Stimulated activated CD4-positive, alpha-beta T cell treated with anti-CD3 and anti-CD28 coated beads, Interleukin-4, amount 100 ng/mL, for 48 hours (primary cell): ENCODE results near the gene DCAF4.

Experiments
- DNase-seq, 2 donors: peaks; one replicate each; pipeline ENCODE4 v3.0.0-alpha.2; 2020; ENCODE audit warnings: low read depth in 2 of 2

The DCAF4 gene

DNA sequence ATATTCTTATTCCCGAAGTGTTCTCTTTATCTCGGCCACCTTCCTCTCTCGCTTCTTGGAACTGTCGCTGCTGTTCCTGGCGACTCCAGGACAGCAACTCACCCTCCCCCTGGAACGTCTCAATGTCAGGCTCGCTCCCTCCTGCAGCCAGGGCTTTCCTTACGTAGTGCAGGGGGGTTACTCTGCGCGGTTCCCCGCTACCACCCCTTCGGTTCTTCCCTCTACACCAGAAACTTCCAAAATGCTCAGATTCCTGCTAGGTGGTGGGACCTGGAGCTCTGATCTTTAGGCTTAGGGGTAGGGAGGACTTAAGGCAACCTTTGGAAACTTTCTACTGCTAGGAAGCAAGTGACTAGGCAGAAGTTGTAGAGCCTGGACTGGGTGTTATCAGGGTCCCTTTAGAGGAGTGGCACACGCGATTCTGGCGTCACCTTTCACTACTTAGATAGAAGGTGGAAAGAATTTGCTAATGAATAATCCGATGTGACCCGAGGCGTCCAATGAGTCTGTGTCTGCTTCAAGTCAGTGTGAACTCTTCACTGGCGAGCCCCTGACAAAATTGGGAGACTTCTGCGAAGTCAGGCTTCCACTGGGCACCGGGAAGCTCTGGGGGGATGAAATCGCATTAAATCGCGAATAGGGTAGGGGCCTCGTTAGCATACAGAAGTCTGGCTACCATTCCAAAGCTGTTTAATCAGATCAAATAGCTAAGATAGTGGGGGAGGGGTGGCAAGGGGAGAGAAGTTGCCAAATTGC lies 31.5 kb upstream of the DCAF4 start:
- DNase-seq = no peak

DNA sequence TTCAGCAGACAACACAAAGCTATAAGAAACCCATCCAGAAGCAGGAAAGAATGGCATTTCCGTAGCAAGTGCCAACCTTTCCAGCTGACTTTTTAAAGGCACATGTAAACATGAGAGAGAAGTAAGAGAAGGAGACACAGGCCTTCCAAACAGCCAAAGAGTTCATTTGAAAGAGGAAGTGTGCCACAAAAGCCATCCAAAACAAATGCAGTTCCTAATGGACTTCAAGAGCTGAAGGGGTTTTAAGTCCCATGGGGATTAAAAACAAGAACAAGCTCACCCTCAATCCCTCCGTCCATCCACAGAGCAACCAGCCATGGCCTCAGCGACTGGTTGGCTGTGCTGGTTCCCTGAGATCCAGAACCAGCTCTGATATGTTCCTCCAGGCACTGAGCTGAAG lies 27.8 kb upstream of the DCAF4 start:
- no peak for DNase-seq

DNA sequence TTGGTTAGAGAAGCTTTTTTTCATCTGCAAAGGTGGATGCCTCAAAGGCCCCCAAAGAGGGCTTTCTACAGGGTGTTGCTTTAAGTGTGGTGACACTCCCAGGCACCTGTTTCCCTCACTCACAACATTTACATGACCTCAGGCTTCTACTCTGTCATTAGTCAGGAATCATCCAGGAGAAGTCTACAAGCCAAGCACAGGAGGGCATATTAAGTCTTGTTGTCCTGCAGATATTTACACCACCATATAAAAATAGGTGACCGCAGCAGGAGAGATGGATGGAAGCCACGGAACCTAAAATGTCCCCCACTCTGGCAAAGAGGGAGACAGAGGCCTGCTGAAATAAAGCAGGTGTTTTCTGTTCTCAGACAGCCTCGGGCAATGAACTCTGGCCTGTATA lies 24.9 kb upstream of the DCAF4 start:
- DNase-seq = no peak

DNA sequence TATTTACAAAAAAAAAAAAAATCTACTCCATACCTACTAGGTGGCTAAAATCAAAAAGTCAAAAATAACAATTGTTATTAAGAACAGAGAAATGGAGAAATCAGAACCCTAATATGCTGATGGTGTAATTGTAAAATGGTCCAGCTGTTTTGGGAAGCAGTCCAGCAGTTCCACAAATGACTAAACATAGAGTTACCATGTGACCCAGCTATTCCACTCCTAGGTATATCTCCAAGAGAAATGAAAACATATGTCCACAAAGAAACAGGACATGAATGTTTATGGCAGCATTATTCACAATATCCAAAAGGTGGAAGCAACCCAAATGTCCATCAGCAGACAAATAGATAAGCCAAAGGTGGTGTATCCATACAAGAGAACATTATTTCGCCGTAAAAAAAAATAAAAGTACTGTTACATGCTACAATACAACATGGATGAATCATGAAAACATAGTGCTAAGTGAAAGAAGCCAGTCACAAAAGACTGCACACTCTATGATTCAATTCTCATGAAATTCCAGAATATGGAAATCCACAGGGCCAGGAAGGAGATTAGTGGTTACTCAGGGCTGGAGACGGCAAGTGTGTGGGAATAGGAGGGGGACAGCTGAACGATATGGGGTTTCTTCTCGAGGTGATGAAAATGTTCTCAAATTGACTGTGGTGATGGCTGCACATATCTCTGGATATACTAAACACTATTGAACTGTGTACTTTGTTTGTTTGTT lies 23.3 kb upstream of the DCAF4 start:
- no peak for DNase-seq

DNA sequence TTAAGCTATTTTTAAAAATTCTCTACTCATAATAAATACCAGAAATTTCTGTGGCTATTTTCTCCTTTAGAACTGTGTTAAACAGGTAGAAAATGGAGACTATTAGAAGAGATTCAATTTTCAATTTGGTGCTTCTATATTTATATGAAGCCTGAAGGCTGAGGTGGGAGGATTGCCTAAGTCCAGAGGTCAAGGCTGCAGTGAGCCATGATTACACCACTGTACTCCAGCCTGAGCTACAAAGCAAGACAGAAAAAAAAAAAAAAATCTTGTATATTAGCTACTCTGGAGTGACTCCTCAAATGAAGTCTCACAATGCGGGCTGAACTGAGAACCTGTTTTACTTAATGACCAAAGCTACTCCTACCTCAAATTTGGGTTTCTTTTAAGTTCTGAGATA lies 22.5 kb upstream of the DCAF4 start:
- no peak for DNase-seq

DNA sequence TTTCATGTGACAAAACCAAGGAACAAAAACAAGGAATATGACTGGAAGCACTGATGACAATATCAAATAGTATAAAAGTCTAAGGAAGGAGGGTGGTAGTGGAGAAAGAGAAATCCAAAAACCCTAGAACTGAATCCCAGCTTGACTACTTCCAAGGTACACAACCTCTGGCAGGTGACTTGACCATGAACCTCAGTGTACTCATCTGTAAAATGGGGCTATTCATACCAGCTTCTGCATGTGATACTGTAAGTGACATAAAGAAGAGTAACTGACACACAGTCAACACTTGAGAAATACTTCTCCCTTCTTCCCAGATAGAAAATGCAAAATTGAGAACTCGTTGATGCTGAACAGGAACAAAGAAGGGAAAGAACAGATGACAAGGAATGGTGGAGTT lies 22.0 kb upstream of the DCAF4 start:
- no peak for DNase-seq

DNA sequence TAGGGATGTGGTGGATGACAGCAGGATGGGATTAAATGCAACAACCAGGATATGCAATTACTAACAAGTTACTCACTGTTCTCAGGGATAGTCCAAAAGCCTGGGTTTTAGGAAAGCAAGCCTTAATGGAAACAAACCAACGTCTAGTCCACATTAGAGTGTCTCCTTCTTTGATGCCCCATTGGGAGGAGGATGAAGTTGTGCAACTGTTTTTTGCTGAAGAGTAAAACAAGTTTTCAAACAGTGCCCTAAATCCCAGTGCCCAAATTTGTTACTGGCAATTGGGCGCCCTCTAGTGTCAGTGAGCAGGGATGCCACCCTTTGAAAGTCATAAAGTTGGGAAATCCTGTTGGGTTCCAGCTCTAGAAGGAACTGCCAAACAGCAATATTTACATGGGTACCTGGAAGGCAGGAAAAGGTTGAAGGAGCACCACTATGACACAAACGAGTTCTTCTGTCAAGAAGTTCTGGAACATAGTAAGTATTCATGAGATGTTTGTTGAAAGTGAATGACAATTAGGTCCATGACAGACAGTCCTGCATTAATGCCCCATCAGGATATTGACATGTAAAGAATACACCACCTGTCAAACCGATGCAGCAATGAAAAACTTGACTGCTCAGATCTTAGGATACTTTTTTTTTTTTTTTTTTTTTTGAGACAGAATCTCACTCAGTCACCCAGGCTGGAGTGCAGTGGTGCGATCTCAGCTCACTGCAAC lies 21.3 kb upstream of the DCAF4 start:
- DNase-seq = peak in 1 of 2 donors; percentile 38

DNA sequence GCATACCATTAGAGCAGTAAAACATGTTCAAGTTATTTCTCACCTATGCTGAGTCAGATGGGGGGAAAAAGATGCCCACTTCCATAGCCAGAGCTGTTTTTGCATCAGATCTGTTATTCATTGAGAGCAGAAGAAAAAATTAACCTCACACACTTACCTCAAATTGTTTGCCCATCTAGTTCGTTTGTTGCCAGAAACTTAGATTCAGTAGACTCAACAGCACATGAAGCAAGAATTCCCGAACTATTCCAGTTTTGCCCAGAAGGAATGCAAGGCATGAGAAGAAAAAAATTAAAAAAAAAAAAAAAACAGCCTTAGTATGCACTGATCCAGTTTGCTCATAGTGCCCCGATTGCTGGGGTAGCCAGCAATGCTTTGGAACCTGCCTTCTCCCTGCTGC lies 19.9 kb upstream of the DCAF4 start:
- no peak for DNase-seq

DNA sequence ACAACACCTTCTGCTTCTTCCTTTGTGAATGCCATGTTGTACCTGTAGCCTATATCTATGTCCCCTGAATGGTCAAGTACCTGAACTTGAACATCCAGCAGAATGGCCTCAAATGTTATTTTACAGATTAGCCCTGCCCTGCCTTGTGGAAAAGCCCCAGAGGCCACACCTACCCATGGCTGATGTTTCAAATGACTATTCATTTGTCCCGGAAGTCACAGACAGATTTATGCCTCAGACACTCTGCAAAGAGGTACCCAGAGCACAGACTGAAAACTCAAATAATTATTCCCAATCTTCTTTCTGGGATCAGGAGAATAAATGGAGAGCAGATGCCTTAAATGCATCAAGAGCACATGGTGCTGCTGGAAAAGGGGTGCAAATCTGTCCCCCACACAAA lies 19.4 kb upstream of the DCAF4 start:
- no peak for DNase-seq

DNA sequence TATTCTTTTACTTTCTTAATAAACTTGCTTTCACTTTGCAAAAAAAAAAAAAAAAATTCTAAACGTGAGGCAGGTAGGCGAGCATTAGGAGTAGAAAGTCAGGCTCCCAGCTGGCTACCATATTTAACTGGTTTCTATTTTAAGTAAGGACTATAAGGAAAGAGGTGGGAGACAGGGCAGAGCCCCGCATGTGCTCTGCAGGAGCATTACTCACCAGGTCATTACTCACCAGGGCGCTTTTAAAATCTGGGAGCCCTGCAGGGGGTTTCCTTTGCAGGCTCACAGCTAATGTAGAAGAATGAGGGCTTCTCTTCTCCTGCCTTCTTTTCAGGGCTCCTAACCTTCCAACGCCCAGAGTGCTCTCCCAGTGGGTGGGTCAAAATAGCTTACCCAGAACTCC lies 18.4 kb upstream of the DCAF4 start:
- no peak for DNase-seq

DNA sequence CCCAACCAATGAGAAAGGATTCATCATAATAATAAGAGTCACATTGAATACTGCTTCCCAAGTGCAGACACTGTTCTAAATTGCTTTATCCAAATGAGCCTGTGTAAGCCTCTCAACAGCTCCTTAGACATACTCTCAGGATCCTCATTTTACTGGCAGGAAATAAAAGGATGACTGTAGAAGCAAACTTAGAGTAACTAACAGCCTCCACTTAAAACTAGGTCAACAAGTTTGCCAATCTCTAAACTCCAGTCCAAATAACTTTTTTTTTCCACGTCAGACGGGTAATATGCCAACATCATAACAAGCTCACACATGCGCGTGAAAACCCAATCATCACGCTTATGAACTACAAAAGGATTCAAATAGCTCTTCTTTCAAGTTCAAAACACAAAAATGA lies 17.1 kb upstream of the DCAF4 start:
- no peak for DNase-seq

DNA sequence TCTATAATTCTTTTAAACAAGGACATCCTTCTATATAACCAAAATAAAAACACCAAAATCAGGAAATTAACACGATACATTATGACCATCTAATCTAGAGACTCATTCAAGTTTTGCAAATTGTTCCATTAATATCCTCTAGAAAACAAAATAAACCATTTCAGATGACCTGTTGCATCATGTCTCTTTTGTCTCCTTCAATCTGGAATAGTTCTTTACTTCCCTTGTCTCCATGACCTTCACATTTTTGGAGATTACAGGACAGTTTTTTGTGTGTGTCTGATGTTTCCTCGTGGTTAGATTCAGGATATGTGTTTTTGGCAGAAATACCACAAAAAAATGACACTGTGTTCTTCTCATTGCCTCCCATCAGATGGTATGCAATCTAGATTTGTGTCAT lies 12.5 kb upstream of the DCAF4 start:
- no peak for DNase-seq

DNA sequence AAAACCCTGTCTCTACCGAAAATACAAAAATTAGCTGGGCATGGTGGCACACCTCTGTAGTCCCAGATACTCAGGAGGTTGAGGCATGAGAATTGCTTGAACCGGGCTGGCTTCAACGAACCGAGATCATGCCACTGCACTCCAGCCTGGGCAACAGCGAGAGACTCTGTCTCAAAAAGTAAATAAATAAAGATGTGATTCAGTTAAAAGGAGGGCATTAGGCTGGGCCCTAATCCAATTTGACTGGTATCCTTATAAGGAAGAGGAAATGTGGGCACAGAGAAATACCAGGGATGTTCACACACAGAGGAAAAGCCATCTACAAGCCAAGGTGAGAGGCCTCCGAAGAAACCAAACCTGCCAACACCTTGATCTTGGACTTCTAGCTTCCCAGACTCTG lies 10.1 kb upstream of the DCAF4 start:
- DNase-seq = no peak

DNA sequence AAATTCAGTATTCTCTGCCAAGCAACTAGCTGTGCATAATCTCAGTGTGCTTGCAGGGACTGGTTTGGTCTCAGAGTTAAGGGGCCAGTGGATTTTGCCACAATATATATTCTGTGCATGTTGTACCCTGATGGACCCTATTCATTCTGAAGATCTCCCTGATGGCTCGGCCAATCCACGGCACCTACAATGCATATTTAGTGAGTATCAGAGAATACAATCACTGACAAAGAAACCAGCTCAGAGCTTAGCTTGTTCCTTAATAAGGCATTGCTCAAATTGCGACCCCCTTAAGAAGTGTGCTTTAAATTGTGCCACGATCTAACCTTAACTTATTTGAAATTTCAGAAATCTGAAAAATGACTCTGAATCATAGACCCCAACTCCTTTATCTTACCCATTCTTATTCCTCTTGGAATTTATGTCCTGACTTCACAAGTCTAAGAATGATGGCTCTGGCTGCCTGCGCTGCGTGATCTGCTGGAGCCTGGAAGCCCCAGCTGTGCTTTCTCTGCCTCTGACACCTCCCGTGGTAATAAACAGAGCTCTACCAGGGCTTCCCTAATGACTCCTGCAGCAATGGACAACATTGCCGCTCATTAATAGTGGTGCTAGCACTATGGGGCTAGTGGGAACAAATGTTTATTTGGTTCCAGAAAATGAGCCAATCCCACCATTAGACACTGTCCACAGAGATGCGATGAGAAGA lies 9.0 kb upstream of the DCAF4 start:
- DNase-seq = no peak

DNA sequence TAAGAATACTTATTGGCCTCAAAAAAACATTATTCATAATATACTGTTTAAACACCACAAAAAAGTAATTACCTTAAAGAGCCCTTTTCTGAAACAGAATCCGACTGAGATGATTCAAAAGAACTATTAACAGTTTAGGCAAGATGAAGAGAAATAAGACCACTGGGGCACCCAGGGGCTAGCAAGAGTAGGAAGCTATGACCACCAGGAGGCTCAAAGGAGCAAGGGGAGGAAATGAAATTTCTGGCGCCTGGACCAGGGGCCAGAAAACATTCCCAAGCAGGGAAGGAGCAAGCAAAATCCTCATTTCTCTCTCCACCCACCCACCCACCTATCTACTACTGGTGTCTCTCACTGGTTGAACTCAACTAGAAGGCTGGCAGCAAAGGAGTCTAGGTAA lies 6.3 kb upstream of the DCAF4 start:
- DNase-seq = no peak

DNA sequence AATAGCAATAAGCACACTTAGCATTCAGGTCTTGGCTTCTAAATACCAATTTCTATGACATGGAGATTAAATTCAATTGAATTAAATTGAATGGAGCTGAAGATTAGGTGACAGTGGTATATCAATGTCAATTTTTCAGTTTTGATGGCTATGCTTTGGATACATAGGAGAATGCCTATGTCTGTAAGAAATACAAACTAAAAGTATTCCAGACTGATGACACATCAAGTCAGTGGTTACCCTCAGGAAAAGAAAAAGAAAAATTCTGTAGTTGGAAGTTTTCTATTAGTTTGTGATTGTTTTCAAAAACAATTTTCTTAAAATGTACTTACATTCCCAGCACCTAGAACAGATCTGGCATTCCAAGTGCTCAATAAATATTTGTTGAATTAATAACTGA lies 4.9 kb upstream of the DCAF4 start:
- DNase-seq = no peak

DNA sequence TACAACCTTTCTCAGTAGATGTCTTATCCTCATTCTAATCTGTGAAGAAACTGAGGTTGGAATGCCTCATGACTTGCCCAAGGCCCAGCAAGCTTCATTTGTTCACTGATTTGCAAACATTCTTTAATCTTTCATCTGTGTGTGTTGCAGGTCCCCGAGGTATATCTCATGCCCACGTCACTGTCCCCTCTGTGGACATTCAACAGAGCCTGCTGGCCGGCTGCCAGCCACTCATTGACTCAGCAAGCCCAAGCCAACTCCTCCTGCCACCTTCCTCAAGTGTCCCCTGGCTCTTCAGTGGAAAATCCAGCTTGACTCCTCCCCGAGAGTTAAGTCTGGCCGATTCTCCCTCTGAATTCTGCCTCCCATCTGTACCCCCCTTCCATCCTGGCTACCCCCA lies 1.9 kb upstream of the DCAF4 start:
- DNase-seq = no peak

DNA sequence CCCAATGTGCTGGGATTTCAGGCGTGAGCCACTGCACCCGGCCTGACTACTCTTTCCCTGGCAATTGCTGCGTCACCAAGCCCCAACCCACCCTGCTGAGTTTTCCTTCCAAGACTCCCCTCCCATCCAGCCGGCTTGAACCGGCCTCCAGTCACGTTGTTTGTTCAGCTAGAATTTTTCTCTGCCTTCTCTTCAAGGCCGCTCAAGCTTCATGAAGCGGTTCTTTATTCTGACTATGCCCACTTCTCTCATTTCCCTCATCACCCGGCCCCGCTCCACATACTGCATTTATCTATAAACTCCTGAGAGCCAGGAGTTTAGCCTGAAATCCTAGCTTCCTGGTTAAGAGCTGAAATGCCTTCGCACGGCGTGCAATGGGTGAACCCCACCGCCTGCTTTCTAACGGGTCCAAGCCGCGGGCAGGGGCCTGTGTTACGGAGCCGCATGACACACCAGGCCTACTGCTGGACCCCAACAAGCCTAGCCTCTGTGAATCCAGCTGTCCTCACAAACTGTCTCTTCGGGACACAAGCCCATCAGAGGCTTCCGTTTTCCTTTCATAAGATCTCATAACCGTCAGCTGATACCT lies 999 bp upstream of the DCAF4 start:
- no peak for DNase-seq

DNA sequence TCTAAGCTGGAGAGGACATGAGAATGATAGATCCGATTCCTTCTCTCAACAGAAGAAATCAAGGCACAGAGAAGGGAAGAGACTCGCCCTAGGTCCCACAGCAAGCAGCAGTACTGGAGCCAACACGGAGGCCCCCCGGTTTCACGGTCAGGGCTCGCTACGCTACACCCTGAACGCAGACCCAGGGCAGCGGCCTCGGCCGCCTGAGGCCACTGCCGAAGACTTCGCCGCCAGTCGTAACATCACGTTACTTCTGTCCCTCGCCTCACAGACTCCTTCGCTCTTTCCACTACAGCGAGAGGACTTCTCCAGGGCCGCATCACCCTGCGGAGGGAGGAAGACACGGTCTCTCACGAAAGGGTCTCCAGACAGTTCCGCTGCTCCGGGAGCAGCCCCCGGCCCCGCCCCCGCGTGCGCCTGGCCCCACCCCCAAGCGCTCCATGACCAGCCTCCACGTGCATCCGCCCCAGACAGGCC lies 411 bp upstream of the DCAF4 start:
- DNase-seq = no peak

DNA sequence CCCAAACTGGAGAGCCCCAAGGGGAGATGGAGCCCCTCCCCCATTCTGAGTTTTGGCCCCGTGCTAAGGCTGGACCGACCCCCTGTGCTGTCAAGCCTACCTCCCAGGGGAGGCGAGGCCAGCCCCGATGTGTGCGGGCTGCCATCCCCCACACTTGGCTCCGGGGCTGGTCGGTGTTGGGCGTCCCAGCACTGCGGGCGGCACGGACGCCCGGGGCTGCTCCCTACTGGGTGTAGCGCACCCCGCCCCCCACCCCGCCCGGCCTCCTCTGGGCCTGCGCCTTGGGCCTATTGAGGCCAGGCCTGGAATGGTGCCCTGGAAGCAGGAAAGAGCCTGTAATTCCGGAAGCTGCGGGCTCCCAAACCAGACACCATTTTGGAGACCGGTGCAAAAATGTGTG lies 2.6 kb downstream of the DCAF4 start:
- no peak for DNase-seq

DNA sequence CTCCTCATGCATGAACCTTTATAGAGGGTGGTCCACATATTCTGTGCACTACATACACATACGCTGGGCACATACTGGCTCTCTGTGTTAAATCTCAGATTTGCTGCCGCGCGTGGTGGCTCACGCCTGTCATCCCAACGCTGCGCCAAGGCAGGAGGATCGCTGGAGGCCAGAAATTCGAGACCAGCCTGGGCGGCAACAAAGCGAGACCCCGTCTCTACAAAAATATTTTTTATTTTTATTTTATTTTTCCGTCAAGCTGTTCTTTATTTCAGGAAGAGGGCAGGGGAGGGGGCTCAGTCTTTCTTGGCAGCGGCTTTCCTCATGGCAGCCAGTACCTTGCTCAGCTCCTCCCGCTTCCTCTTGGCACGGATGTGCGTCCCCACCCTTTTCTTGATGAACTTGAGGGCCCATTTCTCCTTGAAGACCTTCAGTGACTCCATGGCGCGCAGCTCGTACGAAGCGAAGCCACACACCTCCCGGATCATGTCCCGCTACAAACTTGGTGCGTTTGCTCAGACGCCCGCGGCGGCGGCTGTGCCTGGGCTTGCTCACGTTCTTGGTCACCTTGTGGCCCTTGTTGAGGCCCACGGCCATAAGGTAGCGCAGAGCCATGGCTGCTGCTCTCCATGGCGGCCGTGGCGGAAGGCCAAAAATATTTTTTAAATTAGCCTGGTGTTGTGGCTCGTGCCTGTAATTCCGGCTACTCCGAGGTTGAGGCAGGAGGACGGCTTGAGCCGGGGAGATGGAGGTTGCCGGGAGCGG lies 3.2 kb downstream of the DCAF4 start:
- DNase-seq = no peak
